HepG2 (cell line): ENCODE results near the gene MACROH2A1. TPM values are rescaled to one million over a fixed set of nuclear protein-coding genes. Genes with fewer than 3 reads are reported as not detected.

ENCODE experiments used
- ASH2L ChIP-seq: fragments of 300-600, 200-600 bp; sonication (generic); IDR thresholded peaks from 2 replicates; pipeline ENCODE4 v1.7.0; 2017; ENCODE audit warnings: low read depth, mild to moderate bottlenecking, moderate library complexity, mixed read lengths, low read length; ENCODE audit not compliant: insufficient read length
- LRRFIP1 ChIP-seq: sonication (generic); formaldehyde crosslinking; conservative IDR thresholded peaks from 2 replicates; pipeline ENCODE4 v1.4.0; 2020; ENCODE audit warnings: missing genetic modification reagents
- SP2 ChIP-seq: sonication (generic); formaldehyde crosslinking; IDR thresholded peaks from 2 replicates; pipeline ENCODE4 v1.5.1; 2020; ENCODE audit warnings: mild to moderate bottlenecking, missing genetic modification reagents
- ZFP37 ChIP-seq: sonication (generic); formaldehyde crosslinking; IDR thresholded peaks from 2 replicates; pipeline ENCODE4 v1.4.0; 2020; ENCODE audit warnings: missing genetic modification reagents, borderline replicate concordance
- ZNF160 ChIP-seq: sonication (generic); formaldehyde crosslinking; IDR thresholded peaks from 2 replicates; pipeline ENCODE4 v1.8.0; 2022; ENCODE audit warnings: mild to moderate bottlenecking, inconsistent platforms, missing genetic modification reagents
- ZNF747 ChIP-seq: sonication (generic); formaldehyde crosslinking; IDR thresholded peaks from 2 replicates; pipeline ENCODE4 v1.8.1; 2023; ENCODE audit warnings: missing genetic modification reagents, mild to moderate bottlenecking, borderline replicate concordance
- polyA plus RNA-seq, 8 experiments: library from polyadenylated mRNA; depleted of rRNA in 3 of 8; stranded (reverse) in 7 of 8; unstranded in 1 of 8; fragments of >200 nt; fragmentation: Illumina TruSeq in 4 of 8; extraction: Trizol in 4 of 8; gene quantifications; 2 replicates each; pipeline versions ENCODE4 v1.2.1 to v1.2.3, GENCODE V29; 2011 to 2016; ENCODE audit warnings: low read depth in 4 of 8, missing spikeins in 1 of 8, mixed read lengths in 1 of 8; ENCODE audit not compliant: insufficient read depth in 1 of 8
- total RNA-seq, 5 experiments: library from RNA; depleted of rRNA; stranded (reverse); fragments of >200 nt; fragmentation: Illumina TruSeq; extraction: Trizol; gene quantifications; 2 replicates each; pipeline ENCODE4 v1.2.3, GENCODE V29; 2016; ENCODE audit warnings: low read depth in 1 of 5
- TF ChIP-seq, protein P1 (sequence below): sonication (generic); formaldehyde crosslinking; IDR thresholded peaks from 2 replicates; pipeline ENCODE4 v1.4.0; 2020; ENCODE audit warnings: low read depth, missing genetic modification reagents
- TF ChIP-seq, protein P2 (sequence below): sonication (generic); formaldehyde crosslinking; IDR thresholded peaks from 2 replicates; pipeline ENCODE4 v1.8.1; 2022; ENCODE audit warnings: mild to moderate bottlenecking, missing genetic modification reagents

The MACROH2A1 gene
- total and polyA plus RNA-seq, 2 of the 13 experiments (the other 11 are each of a cell fraction or from before 2014, with no cell fraction given) = 69.1 to 158 TPM

GRCh38 chr5:135294793-135295192 lies 104.2 kb downstream of the MACROH2A1 start (continued):
- no peak for TF ChIP-seq ZNF160
- TF ChIP-seq ZFP37 (CRISPR knock-in tag) = no peak
- TF ChIP-seq, protein P1, sequence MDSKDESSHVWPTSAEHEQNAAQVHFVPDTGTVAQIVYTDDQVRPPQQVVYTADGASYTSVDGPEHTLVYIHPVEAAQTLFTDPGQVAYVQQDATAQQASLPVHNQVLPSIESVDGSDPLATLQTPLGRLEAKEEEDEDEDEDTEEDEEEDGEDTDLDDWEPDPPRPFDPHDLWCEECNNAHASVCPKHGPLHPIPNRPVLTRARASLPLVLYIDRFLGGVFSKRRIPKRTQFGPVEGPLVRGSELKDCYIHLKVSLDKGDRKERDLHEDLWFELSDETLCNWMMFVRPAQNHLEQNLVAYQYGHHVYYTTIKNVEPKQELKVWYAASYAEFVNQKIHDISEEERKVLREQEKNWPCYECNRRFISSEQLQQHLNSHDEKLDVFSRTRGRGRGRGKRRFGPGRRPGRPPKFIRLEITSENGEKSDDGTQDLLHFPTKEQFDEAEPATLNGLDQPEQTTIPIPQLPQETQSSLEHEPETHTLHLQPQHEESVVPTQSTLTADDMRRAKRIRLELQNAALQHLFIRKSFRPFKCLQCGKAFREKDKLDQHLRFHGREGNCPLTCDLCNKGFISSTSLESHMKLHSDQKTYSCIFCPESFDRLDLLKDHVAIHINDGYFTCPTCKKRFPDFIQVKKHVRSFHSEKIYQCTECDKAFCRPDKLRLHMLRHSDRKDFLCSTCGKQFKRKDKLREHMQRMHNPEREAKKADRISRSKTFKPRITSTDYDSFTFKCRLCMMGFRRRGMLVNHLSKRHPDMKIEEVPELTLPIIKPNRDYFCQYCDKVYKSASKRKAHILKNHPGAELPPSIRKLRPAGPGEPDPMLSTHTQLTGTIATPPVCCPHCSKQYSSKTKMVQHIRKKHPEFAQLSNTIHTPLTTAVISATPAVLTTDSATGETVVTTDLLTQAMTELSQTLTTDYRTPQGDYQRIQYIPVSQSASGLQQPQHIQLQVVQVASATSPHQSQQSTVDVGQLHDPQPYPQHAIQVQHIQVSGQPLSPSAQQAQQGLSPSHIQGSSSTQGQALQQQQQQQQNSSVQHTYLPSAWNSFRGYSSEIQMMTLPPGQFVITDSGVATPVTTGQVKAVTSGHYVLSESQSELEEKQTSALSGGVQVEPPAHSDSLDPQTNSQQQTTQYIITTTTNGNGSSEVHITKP (CRISPR knock-in tag) = no peak
- TF ChIP-seq ASH2L = no peak
- TF ChIP-seq, protein P2, sequence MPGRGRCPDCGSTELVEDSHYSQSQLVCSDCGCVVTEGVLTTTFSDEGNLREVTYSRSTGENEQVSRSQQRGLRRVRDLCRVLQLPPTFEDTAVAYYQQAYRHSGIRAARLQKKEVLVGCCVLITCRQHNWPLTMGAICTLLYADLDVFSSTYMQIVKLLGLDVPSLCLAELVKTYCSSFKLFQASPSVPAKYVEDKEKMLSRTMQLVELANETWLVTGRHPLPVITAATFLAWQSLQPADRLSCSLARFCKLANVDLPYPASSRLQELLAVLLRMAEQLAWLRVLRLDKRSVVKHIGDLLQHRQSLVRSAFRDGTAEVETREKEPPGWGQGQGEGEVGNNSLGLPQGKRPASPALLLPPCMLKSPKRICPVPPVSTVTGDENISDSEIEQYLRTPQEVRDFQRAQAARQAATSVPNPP = no peak
- TF ChIP-seq ZNF747 = no peak
- no peak for TF ChIP-seq LRRFIP1 (CRISPR knock-in tag)
- no peak for TF ChIP-seq SP2
